GM12865 (cell line): ENCODE data around the gene PRKN.

ENCODE experiments used
- DNase-seq: peaks from one replicate; pipeline ENCODE4 v3.0.0; 2010; ENCODE audit warnings: low read depth
- H3K4me3 ChIP-seq: 2 replicates; pipeline ENCODE4 v1.5.1; 2011; ENCODE audit warnings: mild to moderate bottlenecking, low read depth, low read length, control low read depth
- TF ChIP-seq, protein P1 (sequence below): IDR thresholded peaks from 2 replicates; pipeline ENCODE4 v1.5.1; 2011; ENCODE audit warnings: low read length, control low read depth, low read depth, inconsistent platforms; ENCODE audit not compliant: insufficient read depth; ENCODE audit errors: missing control alignments

PRKN gene

DNA sequence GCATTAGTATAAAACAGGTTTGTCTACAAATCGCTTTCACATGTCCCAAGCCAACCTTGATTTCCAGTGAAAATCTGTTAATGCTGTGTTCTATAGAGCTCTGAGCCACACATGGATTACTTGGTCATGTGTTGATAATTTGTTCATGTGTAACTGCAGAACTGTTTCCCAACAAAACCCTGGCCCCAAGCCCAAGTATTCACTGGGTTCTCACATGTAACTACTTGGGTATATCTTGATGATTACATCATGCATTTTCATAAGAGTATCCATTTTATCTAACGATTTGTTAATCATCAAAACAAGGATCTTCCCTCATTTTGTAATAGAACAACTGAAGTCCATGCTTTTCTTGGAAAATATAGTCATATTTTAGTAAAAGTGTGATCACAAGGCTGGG is 657.6 kb downstream of the PRKN start:
- TF ChIP-seq, protein P1, sequence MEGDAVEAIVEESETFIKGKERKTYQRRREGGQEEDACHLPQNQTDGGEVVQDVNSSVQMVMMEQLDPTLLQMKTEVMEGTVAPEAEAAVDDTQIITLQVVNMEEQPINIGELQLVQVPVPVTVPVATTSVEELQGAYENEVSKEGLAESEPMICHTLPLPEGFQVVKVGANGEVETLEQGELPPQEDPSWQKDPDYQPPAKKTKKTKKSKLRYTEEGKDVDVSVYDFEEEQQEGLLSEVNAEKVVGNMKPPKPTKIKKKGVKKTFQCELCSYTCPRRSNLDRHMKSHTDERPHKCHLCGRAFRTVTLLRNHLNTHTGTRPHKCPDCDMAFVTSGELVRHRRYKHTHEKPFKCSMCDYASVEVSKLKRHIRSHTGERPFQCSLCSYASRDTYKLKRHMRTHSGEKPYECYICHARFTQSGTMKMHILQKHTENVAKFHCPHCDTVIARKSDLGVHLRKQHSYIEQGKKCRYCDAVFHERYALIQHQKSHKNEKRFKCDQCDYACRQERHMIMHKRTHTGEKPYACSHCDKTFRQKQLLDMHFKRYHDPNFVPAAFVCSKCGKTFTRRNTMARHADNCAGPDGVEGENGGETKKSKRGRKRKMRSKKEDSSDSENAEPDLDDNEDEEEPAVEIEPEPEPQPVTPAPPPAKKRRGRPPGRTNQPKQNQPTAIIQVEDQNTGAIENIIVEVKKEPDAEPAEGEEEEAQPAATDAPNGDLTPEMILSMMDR, result no peak
- no peak for DNase-seq
- no peak overlapping the region for H3K4me3 ChIP-seq

DNA sequence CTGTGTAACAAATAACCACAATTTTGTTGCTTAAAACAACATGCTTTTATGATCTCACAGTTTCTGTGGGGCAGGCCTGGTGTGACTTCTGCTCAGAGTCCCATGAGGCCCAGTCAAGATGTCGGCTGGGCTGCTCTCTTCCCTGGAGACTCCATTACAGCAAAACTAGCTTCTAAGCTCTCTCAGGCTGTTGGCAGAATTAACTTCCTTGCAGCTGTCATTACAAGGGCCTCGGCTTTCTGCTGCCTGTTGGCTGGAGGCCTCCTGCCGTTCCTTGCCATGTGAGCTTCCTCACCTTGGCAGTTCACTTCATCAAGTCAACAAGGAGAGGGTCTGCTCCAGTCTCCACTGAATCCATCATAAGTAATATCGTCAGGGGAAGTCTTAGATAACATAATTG is 659.2 kb downstream of the PRKN start:
- TF ChIP-seq, protein P1, result no peak
- H3K4me3 ChIP-seq, result no peak overlapping the region
- no peak for DNase-seq

DNA sequence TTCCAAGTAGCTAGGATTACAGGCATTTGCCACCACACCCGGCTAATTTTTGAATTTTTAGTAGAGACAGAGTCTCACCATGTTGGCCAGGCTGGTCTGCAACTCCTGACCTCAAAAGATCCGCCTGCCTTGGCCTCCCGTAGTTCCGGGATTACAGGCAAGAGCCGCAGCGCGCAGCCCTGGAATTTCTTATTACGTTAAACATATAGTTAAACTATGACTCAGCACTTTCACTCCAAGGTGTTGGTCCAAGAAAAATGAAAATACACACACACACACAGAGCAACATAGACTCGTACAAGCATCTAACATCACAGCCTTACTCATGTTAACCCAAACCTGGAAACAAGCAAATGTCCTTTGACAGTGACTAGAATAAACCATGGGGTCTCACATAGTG is 663.9 kb downstream of the PRKN start:
- DNase-seq, result no peak
- TF ChIP-seq, protein P1, result no peak

DNA sequence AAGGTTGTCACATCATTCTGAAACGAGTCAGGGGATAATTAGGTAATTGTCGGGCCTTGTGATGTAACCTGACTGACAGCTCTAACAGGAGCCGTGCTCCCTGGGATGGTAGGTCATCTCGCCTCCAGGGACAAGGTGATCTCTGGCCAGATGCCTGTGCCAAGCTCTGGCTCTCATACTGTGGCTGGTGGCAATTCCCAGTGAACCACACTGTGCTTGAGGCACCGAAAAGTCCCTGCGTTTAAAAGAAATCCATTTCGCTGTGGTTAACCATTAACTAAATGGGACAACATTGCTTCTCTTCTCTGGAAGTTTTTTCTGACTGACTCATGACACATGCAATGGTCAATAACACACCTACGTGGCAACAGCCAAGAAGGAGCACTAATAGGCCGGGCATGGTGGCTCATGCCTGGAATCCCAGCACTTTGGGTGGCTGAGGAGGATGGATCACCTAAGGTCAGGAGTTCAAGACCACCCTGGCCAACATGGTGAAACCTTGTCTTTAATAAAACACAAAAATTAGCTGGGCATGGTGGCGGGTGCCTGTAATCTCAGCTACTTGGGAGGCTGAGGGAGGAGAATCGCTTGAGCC is 669.2 kb downstream of the PRKN start:
- no peak overlapping the region for H3K4me3 ChIP-seq
- TF ChIP-seq, protein P1, result no peak
- DNase-seq, result no peak

More for the DNA sequence above, 663.9 kb downstream of the PRKN start:
- H3K4me3 ChIP-seq, result no peak overlapping the region

DNA sequence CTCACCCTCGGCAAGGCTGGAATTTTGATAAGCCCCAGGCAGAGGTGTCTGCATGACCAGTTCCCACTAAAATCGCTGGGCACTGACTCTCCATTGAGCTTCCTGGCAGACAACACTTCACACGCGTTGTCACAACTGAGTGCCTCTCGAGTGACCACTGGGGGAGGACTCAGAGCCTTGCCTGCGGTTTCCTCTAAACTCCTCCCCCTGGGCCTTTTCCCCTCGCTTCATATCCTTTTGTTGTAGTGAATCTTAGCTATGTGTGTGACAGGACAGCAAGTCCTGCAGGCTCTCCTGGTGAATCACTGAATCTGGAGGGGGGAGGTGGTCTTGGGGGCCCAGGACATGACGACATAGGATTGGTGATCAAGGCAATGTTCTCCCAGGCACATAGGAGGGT is 670.8 kb downstream of the PRKN start:
- no peak for DNase-seq
- H3K4me3 ChIP-seq, result no peak overlapping the region
- TF ChIP-seq, protein P1, result no peak

DNA sequence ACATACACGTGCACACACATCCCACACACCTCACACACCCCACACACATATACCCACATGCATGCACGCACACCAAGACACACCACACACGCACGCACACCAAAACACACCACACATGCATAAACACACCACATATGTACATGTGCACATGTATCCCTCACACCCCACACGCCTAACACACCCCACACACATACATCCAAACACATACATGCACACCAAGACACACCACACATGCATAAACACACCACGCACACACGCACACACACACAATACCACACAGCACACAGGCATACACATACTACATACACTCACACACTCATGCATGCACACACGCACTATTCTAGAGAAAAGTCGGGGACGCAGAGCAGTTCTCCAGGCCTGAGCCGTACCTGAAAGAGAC is 671.5 kb downstream of the PRKN start:
- DNase-seq, result no peak
- TF ChIP-seq, protein P1, result no peak
- H3K4me3 ChIP-seq, result no peak overlapping the region

DNA sequence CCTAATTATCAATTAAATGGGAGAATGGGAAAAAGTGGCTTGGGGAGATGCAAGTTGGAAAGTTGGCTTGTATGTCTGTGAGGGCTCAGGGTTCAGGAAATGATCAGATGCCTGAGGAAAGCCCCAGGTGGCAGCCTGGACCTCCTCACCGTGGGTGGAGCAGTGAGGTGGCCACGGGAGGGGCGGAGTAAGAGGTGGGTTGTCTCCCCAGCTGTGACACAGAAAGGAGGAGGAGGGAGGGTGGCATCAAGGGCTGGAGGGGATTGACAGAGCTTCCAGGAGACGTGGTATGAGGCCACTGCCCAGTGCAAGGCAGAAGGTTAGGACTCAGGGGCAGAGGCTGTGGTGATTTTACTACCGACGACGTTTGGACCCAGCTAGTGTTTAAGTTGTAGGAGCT is 672.2 kb downstream of the PRKN start:
- no peak overlapping the region for H3K4me3 ChIP-seq
- DNase-seq, result no peak
- TF ChIP-seq, protein P1, result no peak
